PFSK-1 (cell line): ENCODE results near the gene VPS25.

Experiments
- FOXP2 ChIP-seq: optimal IDR thresholded peaks from 2 replicates; pipeline ENCODE3; 2011; ENCODE audit warnings: borderline replicate concordance, control low read depth, inconsistent platforms; ENCODE audit not compliant: insufficient read depth; ENCODE audit errors: extremely low read length, extremely low read depth
- POLR2AphosphoS5 ChIP-seq: IDR thresholded peaks from 2 replicates; pipeline ENCODE4 v1.6.1; 2012; ENCODE audit warnings: low read depth, mild to moderate bottlenecking, control low read depth, low read length, moderate library complexity
- REST ChIP-seq, 2 experiments: IDR thresholded peaks; 2 replicates each; pipeline versions ENCODE4 v1.6.1 to v1.8.0; 2011 to 2012; ENCODE audit warnings: low read depth in 2 of 2, low read length in 2 of 2, control low read depth in 1 of 2, inconsistent platforms in 1 of 2, mild to moderate bottlenecking in 1 of 2, moderate library complexity in 1 of 2; ENCODE audit not compliant: insufficient read depth in 1 of 2
- SIN3A ChIP-seq: IDR thresholded peaks from 2 replicates; pipeline ENCODE4 v1.6.1; 2012; ENCODE audit warnings: mild to moderate bottlenecking, low read length, moderate library complexity, borderline replicate concordance; ENCODE audit not compliant: insufficient read depth
- TAF1 ChIP-seq: IDR thresholded peaks from 2 replicates; pipeline ENCODE4 v1.6.1; 2012; ENCODE audit warnings: low read length, control low read depth, borderline replicate concordance; ENCODE audit not compliant: insufficient read depth

Gene VPS25

DNA sequence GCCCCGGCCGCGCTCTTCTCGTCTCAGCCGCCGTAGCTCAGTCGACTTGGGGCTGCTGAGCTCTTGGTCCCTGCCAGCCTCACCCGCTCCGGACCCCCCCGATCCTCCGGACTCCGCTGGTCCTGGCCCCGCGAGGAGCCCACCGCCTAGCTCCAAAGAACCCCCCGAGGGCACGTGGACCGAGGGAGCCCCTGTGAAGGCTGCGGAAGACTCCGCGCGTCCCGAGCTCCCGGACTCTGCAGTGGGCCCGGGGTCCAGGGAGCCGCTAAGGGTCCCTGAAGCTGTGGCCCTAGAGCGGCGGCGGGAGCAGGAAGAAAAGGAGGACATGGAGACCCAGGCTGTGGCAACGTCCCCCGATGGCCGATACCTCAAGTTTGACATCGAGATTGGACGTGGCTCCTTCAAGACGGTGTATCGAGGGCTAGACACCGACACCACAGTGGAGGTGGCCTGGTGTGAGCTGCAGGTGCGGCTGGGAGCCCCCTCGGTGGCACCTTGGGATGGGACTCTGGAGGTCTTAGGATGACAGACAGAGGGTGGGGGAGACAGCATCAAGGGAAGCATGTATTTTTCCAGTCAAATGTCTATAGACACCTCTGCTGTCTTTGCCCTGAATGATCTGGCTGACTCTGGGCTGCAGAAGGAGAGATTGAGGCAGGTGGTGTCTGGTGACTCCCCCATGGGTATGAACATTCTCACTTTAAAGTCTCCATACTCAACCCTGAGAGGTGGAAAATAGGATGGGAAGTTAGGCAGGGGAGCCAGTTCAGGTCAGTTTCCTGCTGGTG is 7.8 kb downstream of the VPS25 start:
- TF ChIP-seq REST (IDR thresholded peaks at IDR 0.05; ENCODE audit: insufficient read depth in 1 of 2, low read depth in 2 of 2, low read length in 2 of 2) = no peak
- no peak for TF ChIP-seq POLR2AphosphoS5
- TF ChIP-seq FOXP2 = no peak
- TF ChIP-seq SIN3A = no peak
- no peak for TF ChIP-seq TAF1

GRCh38 chr17:42781639-42782165 is 8.5 kb downstream of the VPS25 start:
- TF ChIP-seq POLR2AphosphoS5 (no peak), REST (IDR thresholded peaks at IDR 0.05; ENCODE audit: insufficient read depth in 1 of 2, low read depth in 2 of 2, low read length in 2 of 2) (no peak), TAF1 (no peak), SIN3A (no peak), FOXP2 (no peak)

GRCh38 chr17:42782166-42783061 is 9.2 kb downstream of the VPS25 start:
- TF ChIP-seq REST (IDR thresholded peaks at IDR 0.05; ENCODE audit: insufficient read depth in 1 of 2, low read depth in 2 of 2, low read length in 2 of 2) (no peak), FOXP2 (no peak), POLR2AphosphoS5 (no peak), SIN3A (no peak)

- TF ChIP-seq FOXP2 = no peak
- TF ChIP-seq SIN3A = no peak
Measured at GRCh38 chr17:42783062-42783790, 10.0 kb downstream of the VPS25 start.

- TF ChIP-seq TAF1 (no peak), FOXP2 (no peak), SIN3A (no peak)
Measured at GRCh38 chr17:42783791-42784138, 10.5 kb downstream of the VPS25 start.
